ENCODE results near the gene CCDC141.

Gene CCDC141

DNA sequence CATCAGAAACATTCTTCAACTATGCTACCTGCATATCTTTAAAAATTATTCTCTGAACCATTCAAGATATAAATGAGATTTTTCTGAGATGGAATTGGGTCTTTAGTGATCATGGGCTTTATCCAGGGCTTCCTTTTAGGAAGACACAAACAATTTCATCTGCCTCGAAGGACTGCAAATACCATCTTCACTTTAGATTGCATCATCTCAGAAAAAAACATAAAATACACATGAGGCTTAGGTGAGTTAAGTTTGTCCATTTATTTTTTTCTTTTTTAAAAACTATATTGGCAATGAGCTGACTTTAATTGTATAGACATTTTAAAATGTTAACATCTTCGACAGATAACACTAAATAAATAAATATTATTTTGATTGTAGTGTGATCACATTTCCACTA lies 262.8 kb downstream of the CCDC141 start:
- no peak for DNase-seq (ENCODE audit: low read depth in 1 of 2, low spot score in 1 of 2)

DNA sequence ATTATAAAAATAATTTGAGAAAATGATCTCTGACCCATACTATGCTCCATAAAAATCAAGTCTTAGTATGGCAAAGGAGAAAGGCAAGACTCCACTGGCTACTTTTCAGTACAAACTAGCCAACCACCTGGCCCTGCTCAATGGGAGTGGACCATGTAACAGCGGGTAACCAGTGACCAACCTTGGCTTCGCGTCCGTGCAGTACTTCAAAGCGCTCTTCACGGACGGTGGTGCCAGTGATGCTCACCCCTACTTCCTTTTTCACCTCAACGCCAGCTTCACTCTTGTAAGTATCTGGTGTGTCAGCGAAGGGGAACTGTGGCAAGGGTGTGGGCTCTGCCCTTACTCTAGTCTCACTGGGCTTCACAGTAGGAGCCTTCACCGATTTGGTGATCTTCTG lies 266.0 kb downstream of the CCDC141 start:
- DNase-seq (ENCODE audit: low read depth in 1 of 2, low spot score in 1 of 2) = no peak

DNA sequence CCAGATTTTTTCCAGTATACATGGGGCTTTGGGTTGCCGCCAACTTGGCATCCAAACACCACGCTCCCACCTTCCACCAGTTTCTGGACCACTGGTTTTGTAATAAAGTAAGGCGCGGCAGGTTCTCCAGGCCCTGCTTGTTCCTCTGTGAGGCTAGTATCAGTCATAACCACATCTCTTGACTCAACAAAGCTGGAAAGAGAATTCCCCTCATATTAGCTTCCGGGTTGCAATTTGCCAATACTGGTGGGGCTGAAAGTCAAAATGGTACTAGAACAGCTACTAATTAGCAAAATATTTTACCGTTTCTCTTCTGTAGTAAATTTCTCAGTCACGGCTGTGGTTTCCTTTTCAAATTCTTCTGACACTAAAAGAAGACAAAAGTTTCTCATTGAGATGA lies 267.7 kb downstream of the CCDC141 start:
- no peak for DNase-seq (ENCODE audit: low read depth in 1 of 2, low spot score in 1 of 2)

Data from activated CD4-positive, alpha-beta T cell treated with anti-CD3 and anti-CD28 coated beads, Interleukin-2, amount 50 U/mL, for 24 hours (primary cell).